ENCODE data around the gene PGGT1B.

Gene PGGT1B

GRCh38 chr5:115179394-115180164 is 83.1 kb downstream of the PGGT1B start:
- no peak for DNase-seq

DNA sequence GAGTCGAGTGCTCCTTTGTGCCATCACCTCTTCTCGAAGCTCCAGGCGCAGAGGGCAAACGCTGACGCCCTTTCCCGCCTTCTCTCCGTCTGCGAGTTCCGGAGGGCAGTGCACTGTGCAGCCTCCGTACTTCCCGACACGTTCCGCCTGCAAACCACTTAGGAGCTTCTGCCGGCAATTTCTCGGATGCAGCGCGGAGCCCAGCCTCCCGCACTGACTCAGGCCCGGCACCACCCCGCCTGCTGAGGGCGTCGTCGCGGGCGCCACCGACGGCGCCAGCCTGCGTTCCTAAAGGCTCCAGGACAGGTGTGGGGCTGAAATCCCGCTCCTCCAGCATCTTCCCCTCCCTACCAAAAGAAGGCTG is 83.7 kb downstream of the PGGT1B start:
- DNase-seq = no peak

GRCh38 chr5:115170929-115171510 is 91.7 kb downstream of the PGGT1B start:
- no peak for DNase-seq

GRCh38 chr5:115170134-115170928 is 92.3 kb downstream of the PGGT1B start:
- DNase-seq = peak; percentile 69

DNA sequence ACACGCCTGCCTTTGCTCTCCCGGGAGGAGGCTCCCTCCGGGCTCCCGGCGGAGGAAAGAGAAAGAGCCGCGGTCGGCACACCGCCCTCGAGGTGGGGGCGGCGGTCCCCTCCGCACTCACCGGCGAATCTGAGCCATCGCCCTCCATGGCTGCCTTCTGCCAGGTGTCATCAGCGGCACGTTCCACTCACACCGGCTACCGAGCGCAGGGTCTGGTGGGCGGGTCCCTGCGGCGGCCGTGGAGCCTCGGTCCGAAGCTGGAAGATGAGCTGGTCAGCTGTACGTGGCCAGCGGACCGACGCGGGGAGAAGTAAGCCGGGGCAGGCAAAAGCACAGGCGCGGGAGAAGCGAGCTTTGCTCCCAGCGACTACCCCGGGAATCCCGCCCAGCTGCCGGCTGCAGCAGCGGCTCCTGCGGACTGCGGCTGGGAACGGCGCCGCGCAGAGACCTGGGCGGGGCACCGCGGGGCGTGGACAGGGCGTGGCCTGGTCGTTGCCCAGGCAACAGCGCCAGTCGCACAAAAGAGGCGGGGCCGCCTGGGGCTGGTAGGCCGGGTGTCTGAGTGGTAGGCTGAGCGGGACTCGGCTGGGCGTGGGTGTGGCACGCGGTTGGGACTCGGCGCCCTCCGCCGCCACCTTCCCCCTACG is 93.1 kb downstream of the PGGT1B start, which contains the start of gene TRIM36:
TSS of gene TRIM36 (minus strand) at position 422 of the 647 bp plus-strand sequence. CDS start at position 148, 274 bp downstream.
- DNase-seq = peak; percentile 96

GRCh38 chr5:115168829-115169486 is 93.7 kb downstream of the PGGT1B start:
- DNase-seq = peak; percentile 57

DNA sequence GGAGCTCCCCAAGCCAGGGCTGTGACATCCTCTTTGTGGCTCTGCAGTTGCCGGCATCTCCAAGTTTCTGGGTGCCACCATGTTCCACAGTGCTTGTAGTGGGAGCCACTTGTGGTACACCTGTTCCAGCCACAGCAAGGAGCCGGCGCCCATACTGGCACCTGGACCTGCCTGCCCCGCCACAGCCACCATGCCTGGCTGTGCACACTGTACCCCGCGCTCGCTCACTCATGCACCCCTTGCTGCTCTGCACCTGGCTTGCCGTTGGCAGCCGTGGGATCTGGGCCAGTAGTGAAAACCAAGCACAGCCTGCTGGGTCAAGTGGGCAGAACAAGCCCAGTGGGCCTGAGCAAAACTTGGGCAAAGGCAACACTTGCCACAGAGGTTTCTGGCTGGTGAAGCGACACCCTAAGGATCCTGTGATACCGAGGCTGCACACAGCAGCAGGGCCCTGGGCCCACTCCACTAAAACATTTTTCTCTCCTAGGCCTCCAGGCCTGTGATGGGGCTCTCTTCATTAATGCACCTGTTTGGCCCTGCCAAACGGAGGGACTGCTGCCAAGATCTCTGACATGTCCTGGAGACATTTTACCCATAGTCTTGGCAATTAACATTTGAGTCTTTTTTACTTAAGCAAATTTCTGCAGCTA is 95.8 kb downstream of the PGGT1B start:
- DNase-seq = no peak

DNA sequence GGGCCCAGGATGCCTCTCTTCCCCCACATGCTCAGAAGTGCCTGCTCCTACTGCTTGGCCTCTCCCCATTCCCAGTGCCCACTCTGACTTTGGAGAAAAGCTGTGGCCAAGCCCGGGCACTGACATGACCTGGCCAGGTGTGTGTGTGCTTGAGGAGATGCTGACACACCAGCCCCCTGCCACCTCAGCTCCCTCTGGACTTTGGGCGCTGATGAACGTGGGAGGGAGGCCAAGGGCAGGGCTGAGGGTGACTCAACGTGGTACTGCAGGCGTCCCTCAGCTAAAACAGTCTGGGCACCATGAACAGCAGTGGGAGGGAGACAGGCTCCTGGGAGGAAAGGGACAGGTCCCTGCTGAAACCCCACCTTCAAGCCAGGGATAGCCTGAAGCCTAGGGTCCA is 96.9 kb downstream of the PGGT1B start:
- no peak for DNase-seq

- DNase-seq = no peak
Measured at GRCh38 chr5:115160975-115161475, 101.7 kb downstream of the PGGT1B start.

Measured in activated CD8-positive, alpha-beta memory T cell treated with anti-CD3 and anti-CD28 coated beads, Interleukin-2, amount 50 U/mL, for 48 hours (primary cell).